ENCODE measurements around the gene HIGD1B. TPM values are rescaled to one million over a fixed set of nuclear protein-coding genes. Genes with fewer than 3 reads are reported as not detected.
"Not testable (repeated sequence)": the region's sequence is repeated elsewhere in the genome, so short reads cannot be mapped to it uniquely, and the experiment has no call there.

HIGD1B gene
- total RNA-seq, 1 donor from 2014 or later = not detected

DNA sequence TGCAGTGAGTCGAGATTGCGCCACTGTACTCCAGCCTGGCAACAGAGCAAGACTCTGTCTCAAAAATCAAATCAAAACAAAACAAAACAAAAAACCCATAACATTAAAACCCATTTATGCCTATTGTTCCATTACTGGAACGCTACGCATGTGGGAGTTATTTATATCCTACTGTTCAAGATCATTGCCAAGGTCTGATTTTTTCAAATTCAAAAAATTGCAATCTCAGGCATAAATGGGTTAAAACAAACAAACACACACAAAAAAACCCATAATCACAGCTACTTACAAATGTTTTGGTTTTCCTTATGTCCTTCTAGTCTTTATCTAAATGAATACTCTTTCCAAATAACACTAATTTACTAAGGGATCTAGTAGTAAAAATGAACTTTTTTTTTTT is 35.4 kb upstream of the HIGD1B start:
- no peak overlapping the region for H2AFZ ChIP-seq (ENCODE audit: low read depth, low read length)
- H3K27ac ChIP-seq (ENCODE audit: low read depth, low read length) = no peak overlapping the region
- H4K20me1 ChIP-seq (ENCODE audit: insufficient read depth, low read length) = peaks cover 15% of the 10 kb centered on the region
- Mint-ChIP-seq H3K9me3 (ENCODE audit: unreplicated experiment) (no peaks in the 10 kb centered on the region), H3K36me3 (ENCODE audit: low read depth, unreplicated experiment) (no peaks in the 10 kb centered on the region), H3K27me3 (ENCODE audit: low read depth, unreplicated experiment) (no peaks in the 10 kb centered on the region), H3K4me3 (ENCODE audit: unreplicated experiment) (no peak overlapping the region), H3K27ac (ENCODE audit: unreplicated experiment) (no peak overlapping the region), H3K4me1 (ENCODE audit: low read depth, unreplicated experiment) (peaks cover 7% of the 10 kb centered on the region)
- no peak for FAIRE-seq
- no peaks in the 10 kb centered on the region for H3K36me3 ChIP-seq (ENCODE audit: insufficient read depth, low read length)
- no peaks in the 10 kb centered on the region for H3K27me3 ChIP-seq (ENCODE audit: insufficient read depth, low read length)
- no peak overlapping the region for H3K4me2 ChIP-seq (ENCODE audit: low read length)
- no peak for DNase-seq (ENCODE audit: low read depth)
- TF ChIP-seq, protein P1, sequence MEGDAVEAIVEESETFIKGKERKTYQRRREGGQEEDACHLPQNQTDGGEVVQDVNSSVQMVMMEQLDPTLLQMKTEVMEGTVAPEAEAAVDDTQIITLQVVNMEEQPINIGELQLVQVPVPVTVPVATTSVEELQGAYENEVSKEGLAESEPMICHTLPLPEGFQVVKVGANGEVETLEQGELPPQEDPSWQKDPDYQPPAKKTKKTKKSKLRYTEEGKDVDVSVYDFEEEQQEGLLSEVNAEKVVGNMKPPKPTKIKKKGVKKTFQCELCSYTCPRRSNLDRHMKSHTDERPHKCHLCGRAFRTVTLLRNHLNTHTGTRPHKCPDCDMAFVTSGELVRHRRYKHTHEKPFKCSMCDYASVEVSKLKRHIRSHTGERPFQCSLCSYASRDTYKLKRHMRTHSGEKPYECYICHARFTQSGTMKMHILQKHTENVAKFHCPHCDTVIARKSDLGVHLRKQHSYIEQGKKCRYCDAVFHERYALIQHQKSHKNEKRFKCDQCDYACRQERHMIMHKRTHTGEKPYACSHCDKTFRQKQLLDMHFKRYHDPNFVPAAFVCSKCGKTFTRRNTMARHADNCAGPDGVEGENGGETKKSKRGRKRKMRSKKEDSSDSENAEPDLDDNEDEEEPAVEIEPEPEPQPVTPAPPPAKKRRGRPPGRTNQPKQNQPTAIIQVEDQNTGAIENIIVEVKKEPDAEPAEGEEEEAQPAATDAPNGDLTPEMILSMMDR (IDR thresholded peaks at IDR 0.05; ENCODE audit: insufficient read depth, low read depth, low read length) = no peak
- no peak for TF ChIP-seq EZH2 (IDR thresholded peaks at IDR 0.05; ENCODE audit: insufficient read depth, low read length)
- H3K9me3 ChIP-seq (ENCODE audit: insufficient read depth, low read depth, low read length) = no peaks in the 10 kb centered on the region
- H3K4me1 ChIP-seq (ENCODE audit: insufficient read depth, low read length) = peaks cover 23% of the 10 kb centered on the region
- H3K4me3 ChIP-seq (ENCODE audit: insufficient read depth, low read depth, low read length) = no peak overlapping the region
- peaks cover 91% of the 10 kb centered on the region for H3K79me2 ChIP-seq (ENCODE audit: insufficient read depth, low read length)
- no peak overlapping the region for H3K9ac ChIP-seq (ENCODE audit: low read length)

DNA sequence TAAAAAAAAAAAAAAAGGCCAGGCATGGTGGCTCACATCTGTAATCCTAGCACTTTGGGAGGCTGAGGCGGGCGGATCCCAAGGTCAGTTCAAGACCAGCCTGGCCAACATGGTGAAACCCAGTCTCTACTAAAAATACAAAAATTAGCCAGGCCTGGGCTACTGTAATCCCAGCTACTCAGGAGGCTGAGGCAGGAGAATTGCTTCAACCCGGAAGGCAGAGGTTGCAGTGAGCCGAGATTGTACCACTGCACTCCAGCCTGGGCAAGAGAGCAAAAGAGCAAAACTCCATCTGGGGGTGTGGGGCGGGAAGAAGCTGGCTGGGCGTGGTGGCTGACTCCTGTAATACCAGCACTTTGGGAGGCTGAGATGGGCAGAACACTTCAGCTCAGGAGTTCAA is 29.2 kb upstream of the HIGD1B start:
- H3K9ac ChIP-seq (ENCODE audit: low read length); H3K4me2 ChIP-seq (ENCODE audit: low read length): not testable (repeated sequence)
- peak overlapping the region; percentile 34 for H3K27ac ChIP-seq (ENCODE audit: low read depth, low read length)

DNA sequence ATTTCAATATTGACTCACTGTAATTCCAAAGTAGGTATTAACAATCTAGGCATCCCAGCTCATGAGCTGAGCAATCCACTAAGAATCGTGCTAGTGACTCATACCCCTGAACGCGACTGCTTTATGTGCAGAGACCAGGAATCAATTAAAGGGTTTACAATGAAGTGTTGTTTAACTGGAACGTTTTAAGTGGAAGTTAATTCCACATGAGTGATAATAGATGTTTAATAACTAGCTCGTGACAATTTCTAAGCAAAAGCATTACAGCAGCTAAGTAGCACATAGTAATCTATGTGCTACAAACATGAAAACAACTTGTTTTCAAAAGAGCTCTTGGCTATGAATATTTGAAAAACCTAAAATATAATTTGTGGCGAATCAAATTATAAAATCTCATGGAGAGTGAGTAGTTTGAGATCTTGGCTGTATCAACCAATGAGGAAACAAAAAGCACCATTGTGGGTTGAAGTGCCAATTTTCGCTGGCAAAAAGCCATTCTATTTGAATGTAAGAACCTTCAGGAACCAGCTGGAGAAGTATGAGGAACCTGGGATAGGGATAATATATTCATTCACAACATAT is 27.0 kb upstream of the HIGD1B start:
- Mint-ChIP-seq H3K4me3 (ENCODE audit: unreplicated experiment) (no peak overlapping the region), H3K27me3 (ENCODE audit: low read depth, unreplicated experiment) (no peaks in the 10 kb centered on the region), H3K27ac (ENCODE audit: unreplicated experiment) (peak overlapping the region; percentile 95), H3K9me3 (ENCODE audit: unreplicated experiment) (no peaks in the 10 kb centered on the region), H3K36me3 (ENCODE audit: low read depth, unreplicated experiment) (no peaks in the 10 kb centered on the region), H3K4me1 (ENCODE audit: low read depth, unreplicated experiment) (peaks cover 18% of the 10 kb centered on the region)
- Histone ChIP-seq H4K20me1 (ENCODE audit: insufficient read depth, low read length) (no peaks in the 10 kb centered on the region), H3K36me3 (ENCODE audit: insufficient read depth, low read length) (no peaks in the 10 kb centered on the region), H3K9ac (ENCODE audit: low read length) (peak overlapping the region; percentile 74), H3K4me2 (ENCODE audit: low read length) (peak overlapping the region; percentile 80), H3K27ac (ENCODE audit: low read depth, low read length) (peak overlapping the region; percentile 90), H3K79me2 (ENCODE audit: insufficient read depth, low read length) (peaks cover 89% of the 10 kb centered on the region), H3K4me3 (ENCODE audit: insufficient read depth, low read depth, low read length) (peak overlapping the region; percentile 38), H2AFZ (ENCODE audit: low read depth, low read length) (no peak overlapping the region), H3K4me1 (ENCODE audit: insufficient read depth, low read length) (peaks cover 24% of the 10 kb centered on the region), H3K9me3 (ENCODE audit: insufficient read depth, low read depth, low read length) (no peaks in the 10 kb centered on the region), H3K27me3 (ENCODE audit: insufficient read depth, low read length) (no peaks in the 10 kb centered on the region)
- TF ChIP-seq, protein P1 (IDR thresholded peaks at IDR 0.05; ENCODE audit: insufficient read depth, low read depth, low read length) = no peak
- no peak for TF ChIP-seq EZH2 (IDR thresholded peaks at IDR 0.05; ENCODE audit: insufficient read depth, low read length)
- DNase-seq (ENCODE audit: low read depth) (peak; percentile 94), FAIRE-seq (peak; percentile 82)

More for the DNA sequence above, 29.2 kb upstream of the HIGD1B start:
- H3K4me3 ChIP-seq (ENCODE audit: insufficient read depth, low read depth, low read length); H3K27me3 ChIP-seq (ENCODE audit: insufficient read depth, low read length); H3K36me3 Mint-ChIP-seq (ENCODE audit: low read depth, unreplicated experiment); H3K27me3 Mint-ChIP-seq (ENCODE audit: low read depth, unreplicated experiment); H4K20me1 ChIP-seq (ENCODE audit: insufficient read depth, low read length); H3K9me3 ChIP-seq (ENCODE audit: insufficient read depth, low read depth, low read length); H3K27ac Mint-ChIP-seq (ENCODE audit: unreplicated experiment); H3K4me3 Mint-ChIP-seq (ENCODE audit: unreplicated experiment); FAIRE-seq; H2AFZ ChIP-seq (ENCODE audit: low read depth, low read length); H3K36me3 ChIP-seq (ENCODE audit: insufficient read depth, low read length); H3K9me3 Mint-ChIP-seq (ENCODE audit: unreplicated experiment); DNase-seq (ENCODE audit: low read depth): not testable (repeated sequence)
- peaks cover 18% of the 10 kb centered on the region for H3K4me1 Mint-ChIP-seq (ENCODE audit: low read depth, unreplicated experiment)
- peaks cover 86% of the 10 kb centered on the region for H3K79me2 ChIP-seq (ENCODE audit: insufficient read depth, low read length)
- peaks cover 36% of the 10 kb centered on the region for H3K4me1 ChIP-seq (ENCODE audit: insufficient read depth, low read length)

DNA sequence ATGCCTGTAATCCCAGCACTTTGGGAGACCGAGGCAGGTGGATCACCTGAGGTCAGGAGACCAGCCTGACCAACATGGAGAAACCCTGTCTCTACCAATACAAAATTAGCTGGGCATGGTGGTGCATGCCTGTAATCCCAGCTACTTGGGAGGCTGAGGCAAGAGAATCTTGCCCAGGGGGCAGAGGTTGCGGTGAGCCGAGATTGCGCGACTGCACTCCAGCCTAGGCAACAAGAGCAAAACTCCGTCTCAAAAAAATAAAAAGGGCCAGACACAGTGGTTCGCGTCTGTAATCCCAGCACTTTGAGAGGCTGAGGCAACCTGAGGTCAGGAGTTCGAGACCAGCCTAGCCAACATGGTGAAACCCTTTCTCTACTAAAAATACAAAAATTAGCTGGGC is 22.4 kb upstream of the HIGD1B start:
- not testable (repeated sequence) for H3K27me3 ChIP-seq (ENCODE audit: insufficient read depth, low read length); H3K4me3 ChIP-seq (ENCODE audit: insufficient read depth, low read depth, low read length); H3K27me3 Mint-ChIP-seq (ENCODE audit: low read depth, unreplicated experiment); H3K9me3 Mint-ChIP-seq (ENCODE audit: unreplicated experiment); H3K4me3 Mint-ChIP-seq (ENCODE audit: unreplicated experiment); DNase-seq (ENCODE audit: low read depth); H3K27ac Mint-ChIP-seq (ENCODE audit: unreplicated experiment); H3K27ac ChIP-seq (ENCODE audit: low read depth, low read length); FAIRE-seq; H3K4me2 ChIP-seq (ENCODE audit: low read length); H3K36me3 ChIP-seq (ENCODE audit: insufficient read depth, low read length); H3K9me3 ChIP-seq (ENCODE audit: insufficient read depth, low read depth, low read length); H2AFZ ChIP-seq (ENCODE audit: low read depth, low read length); H3K9ac ChIP-seq (ENCODE audit: low read length); H3K36me3 Mint-ChIP-seq (ENCODE audit: low read depth, unreplicated experiment)
- peaks cover 16% of the 10 kb centered on the region for H3K4me1 Mint-ChIP-seq (ENCODE audit: low read depth, unreplicated experiment)
- Histone ChIP-seq H3K4me1 (ENCODE audit: insufficient read depth, low read length) (peaks cover 26% of the 10 kb centered on the region), H3K79me2 (ENCODE audit: insufficient read depth, low read length) (peaks cover 89% of the 10 kb centered on the region), H4K20me1 (ENCODE audit: insufficient read depth, low read length) (peaks cover 17% of the 10 kb centered on the region)

Data from astrocyte (in vitro differentiated cells and primary cell).